ENCODE measurements around the gene TADA2B. TPM values are rescaled to one million over a fixed set of nuclear protein-coding genes. Genes with fewer than 3 reads are reported as not detected.

TADA2B gene
- total RNA-seq, 1 experiment from 2014 or later = 14.3 TPM

GRCh38 chr4:7016512-7016911 lies 26.7 kb upstream of the TADA2B start:
- ChIA-PET CTCF (interaction anchor here (0.8 to 1.5 kb wide), 2 partner anchors 26 to 107 kb away, joined by 3 read pairs; partner anchors contain the start of genes TADA2B and TBC1D14), POLR2A (interaction anchor here (1.4 kb wide), 1 partner anchor 8 kb away, joined by 3 read pairs; no protein-coding TSS in a partner anchor)
- TF ChIP-seq ZMAT4 (CRISPR knock-in tag; IDR thresholded peaks at IDR 0.05) (no peak), E2F5 (CRISPR knock-in tag; IDR thresholded peaks at IDR 0.05) (no peak), ZNF317 (CRISPR knock-in tag; IDR thresholded peaks at IDR 0.05; ENCODE audit: borderline replicate concordance, low read depth) (no peak), NR1H2 (CRISPR knock-in tag; IDR thresholded peaks at IDR 0.05) (no peak), TEAD1 (CRISPR knock-in tag; IDR thresholded peaks at IDR 0.05) (no peak), ZBTB21 (CRISPR knock-in tag; IDR thresholded peaks at IDR 0.05; ENCODE audit: borderline replicate concordance) (no peak), CBFB (CRISPR knock-in tag; IDR thresholded peaks at IDR 0.05; ENCODE audit: low read depth) (no peak), AR (CRISPR knock-in tag; IDR thresholded peaks at IDR 0.05) (no peak), NFATC4 (CRISPR knock-in tag; IDR thresholded peaks at IDR 0.05) (no peak), OVOL2 (CRISPR knock-in tag; IDR thresholded peaks at IDR 0.05; ENCODE audit: borderline replicate concordance) (no peak), FOXK1 (CRISPR knock-in tag; IDR thresholded peaks at IDR 0.05) (no peak), ATF1 (CRISPR knock-in tag; IDR thresholded peaks at IDR 0.05) (no peak), STAT6 (CRISPR knock-in tag; conservative IDR thresholded peaks at IDR 0.05; ENCODE audit: low read depth) (no peak), MAX (CRISPR knock-in tag; IDR thresholded peaks at IDR 0.05) (no peak), ETV6 (CRISPR knock-in tag; IDR thresholded peaks at IDR 0.05) (no peak), NR3C1 (CRISPR knock-in tag; conservative IDR thresholded peaks at IDR 0.05; ENCODE audit: low read depth) (no peak), GRHL2 (CRISPR knock-in tag; IDR thresholded peaks at IDR 0.05; ENCODE audit: insufficient replicate concordance, severe bottlenecking) (no peak), E2F4 (CRISPR knock-in tag; IDR thresholded peaks at IDR 0.05; ENCODE audit: borderline replicate concordance, low read depth) (no peak), ZNF281 (CRISPR knock-in tag; IDR thresholded peaks at IDR 0.05) (no peak)
- H3K4me3 Mint-ChIP-seq = no peak overlapping the region
- ATAC-seq = no peak
- no peaks in the 10 kb centered on the region for H3K9me3 Mint-ChIP-seq
- no peak for DNase-seq (ENCODE audit: low spot score)
- no peaks in the 10 kb centered on the region for H3K27me3 Mint-ChIP-seq (ENCODE audit: low read depth)
- H3K27ac Mint-ChIP-seq = no peak overlapping the region
- H3K36me3 Mint-ChIP-seq = peaks cover 55% of the 10 kb centered on the region
- H3K4me1 Mint-ChIP-seq = peaks cover 14% of the 10 kb centered on the region

All from WTC11 (cell line).